ENCODE data around the gene SIGLEC9.

DNA sequence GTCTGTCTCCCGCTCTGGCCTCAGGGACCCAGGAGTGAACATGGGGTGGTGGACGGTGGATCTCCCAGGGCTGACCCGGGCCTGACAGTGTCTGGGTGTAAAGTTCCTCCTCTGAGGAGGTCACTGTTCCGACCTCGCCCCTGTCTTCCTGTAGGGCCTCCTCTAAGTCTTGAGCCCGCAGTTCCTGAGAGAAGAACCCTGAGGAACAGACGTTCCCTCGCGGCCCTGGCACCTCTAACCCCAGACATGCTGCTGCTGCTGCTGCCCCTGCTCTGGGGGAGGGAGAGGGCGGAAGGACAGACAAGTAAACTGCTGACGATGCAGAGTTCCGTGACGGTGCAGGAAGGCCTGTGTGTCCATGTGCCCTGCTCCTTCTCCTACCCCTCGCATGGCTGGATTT is at the start of gene SIGLEC9:
- TF ChIP-seq, protein P1, sequence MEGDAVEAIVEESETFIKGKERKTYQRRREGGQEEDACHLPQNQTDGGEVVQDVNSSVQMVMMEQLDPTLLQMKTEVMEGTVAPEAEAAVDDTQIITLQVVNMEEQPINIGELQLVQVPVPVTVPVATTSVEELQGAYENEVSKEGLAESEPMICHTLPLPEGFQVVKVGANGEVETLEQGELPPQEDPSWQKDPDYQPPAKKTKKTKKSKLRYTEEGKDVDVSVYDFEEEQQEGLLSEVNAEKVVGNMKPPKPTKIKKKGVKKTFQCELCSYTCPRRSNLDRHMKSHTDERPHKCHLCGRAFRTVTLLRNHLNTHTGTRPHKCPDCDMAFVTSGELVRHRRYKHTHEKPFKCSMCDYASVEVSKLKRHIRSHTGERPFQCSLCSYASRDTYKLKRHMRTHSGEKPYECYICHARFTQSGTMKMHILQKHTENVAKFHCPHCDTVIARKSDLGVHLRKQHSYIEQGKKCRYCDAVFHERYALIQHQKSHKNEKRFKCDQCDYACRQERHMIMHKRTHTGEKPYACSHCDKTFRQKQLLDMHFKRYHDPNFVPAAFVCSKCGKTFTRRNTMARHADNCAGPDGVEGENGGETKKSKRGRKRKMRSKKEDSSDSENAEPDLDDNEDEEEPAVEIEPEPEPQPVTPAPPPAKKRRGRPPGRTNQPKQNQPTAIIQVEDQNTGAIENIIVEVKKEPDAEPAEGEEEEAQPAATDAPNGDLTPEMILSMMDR (IDR thresholded peaks at IDR 0.05; ENCODE audit: low read length) = no peak
- no peak for TF ChIP-seq EZH2phosphoT487 (IDR thresholded peaks at IDR 0.05; ENCODE audit: low read length)

Measured in MM.1S (cell line).